GM23338 (cell line): Measurements from ENCODE around the gene AP3D1. TPM values are rescaled to one million over a fixed set of nuclear protein-coding genes. Genes with fewer than 3 reads are reported as not detected.

Experiments used
- ATAC-seq: fragments of 200-7000 bp; cut with Tn5 transposase; 3 replicates; pipeline ENCODE4 v1.9.1; 2020
- DNase-seq: peaks from one replicate; pipeline ENCODE4 v3.0.0-alpha.2; 2015; ENCODE audit warnings: low spot score
- H2AFZ ChIP-seq: fragments of 200-600 bp; sonication (generic); 2 replicates; pipeline ENCODE4 v1.8.0; 2016; ENCODE audit warnings: antibody characterized with exemption, mild to moderate bottlenecking, moderate library complexity
- H3F3A ChIP-seq: fragments of 200-600 bp; sonication (generic); replicated peaks from 2 replicates; pipeline ENCODE4 v1.8.0; 2017; ENCODE audit warnings: antibody characterized with exemption, mixed run types, low read depth
- H3K27ac ChIP-seq: fragments of 200-600 bp; sonication (generic); 2 replicates; pipeline ENCODE4 v1.6.1; 2016; ENCODE audit warnings: low read depth
- H3K27me3 ChIP-seq: fragments of 200-600 bp; sonication (generic); 2 replicates; pipeline ENCODE4 v1.8.0; 2016; ENCODE audit warnings: mild to moderate bottlenecking, mixed run types, moderate library complexity; ENCODE audit not compliant: insufficient read depth
- H3K36me3 ChIP-seq: fragments of 200-600 bp; sonication (generic); 2 replicates; pipeline ENCODE4 v1.8.0; 2016; ENCODE audit warnings: mild to moderate bottlenecking; ENCODE audit not compliant: insufficient read depth
- H3K4me1 ChIP-seq: fragments of 200-600 bp; sonication (generic); 2 replicates; pipeline ENCODE4 v1.8.0; 2016; ENCODE audit warnings: mild to moderate bottlenecking, moderate library complexity; ENCODE audit not compliant: insufficient read depth
- H3K4me2 ChIP-seq: fragments of 200-600 bp; sonication (generic); 2 replicates; pipeline ENCODE4 v1.7.1; 2017; ENCODE audit warnings: mixed run types
- H3K4me3 ChIP-seq: fragments of 200-600 bp; sonication (generic); 2 replicates; pipeline ENCODE4 v1.6.1; 2016; ENCODE audit warnings: mixed run types
- H3K79me2 ChIP-seq: fragments of 200-600 bp; sonication (generic); replicated peaks from 2 replicates; pipeline ENCODE4 v1.8.0; 2017; ENCODE audit warnings: mild to moderate bottlenecking; ENCODE audit not compliant: insufficient read depth
- H3K9me2 ChIP-seq: fragments of 200-600 bp; sonication (generic); 2 replicates; pipeline ENCODE4 v1.8.0; 2017; ENCODE audit not compliant: insufficient read depth
- H4K20me1 ChIP-seq: fragments of 200-600 bp; sonication (generic); replicated peaks from 2 replicates; pipeline ENCODE4 v1.8.0; 2017; ENCODE audit warnings: mild to moderate bottlenecking; ENCODE audit not compliant: insufficient read depth
- H3K27ac Mint-ChIP-seq: 2 replicates; pipeline ENCODE4 v1.8.0; 2020; ENCODE audit warnings: inconsistent platforms, mild to moderate bottlenecking, moderate library complexity, mixed read lengths
- H3K27me3 Mint-ChIP-seq: 3 replicates; pipeline ENCODE4 v1.8.0; 2022; ENCODE audit warnings: low read depth, mild to moderate bottlenecking, moderate library complexity, mixed read lengths, inconsistent platforms; ENCODE audit not compliant: insufficient read depth, poor library complexity
- H3K36me3 Mint-ChIP-seq: 3 replicates; pipeline ENCODE4 v1.8.0; 2021; ENCODE audit warnings: low read depth, mild to moderate bottlenecking, inconsistent platforms, moderate library complexity, mixed read lengths
- H3K4me1 Mint-ChIP-seq: 3 replicates; pipeline ENCODE4 v1.8.0; 2020; ENCODE audit warnings: mild to moderate bottlenecking, inconsistent platforms, mixed read lengths
- H3K4me3 Mint-ChIP-seq: 3 replicates; pipeline ENCODE4 v1.8.0; 2021; ENCODE audit warnings: moderate library complexity, mild to moderate bottlenecking, inconsistent platforms, mixed read lengths
- H3K9me3 Mint-ChIP-seq: 3 replicates; pipeline ENCODE4 v1.8.0; 2020; ENCODE audit warnings: moderate library complexity, mild to moderate bottlenecking, inconsistent platforms, mixed read lengths
- CREB1 ChIP-seq: fragments of 250-450 bp; sonication (Bioruptor Pico); IDR thresholded peaks from 2 replicates; pipeline ENCODE4 v1.5.0; 2020; ENCODE audit warnings: low read depth, mild to moderate bottlenecking, moderate library complexity
- CTCF ChIP-seq, 2 experiments: fragments of 200-600 bp in 1 of 2; sonication (generic) in 1 of 2; conservative IDR thresholded peaks; 2 replicates each; pipeline versions ENCODE4 v1.5.1 to v1.6.1; 2016 to 2017; ENCODE audit warnings: antibody characterized with exemption in 2 of 2, low read depth in 2 of 2, mild to moderate bottlenecking in 2 of 2, moderate library complexity in 1 of 2
- ETS1 ChIP-seq: IDR thresholded peaks from 2 replicates; pipeline ENCODE4 v1.6.1; 2016; ENCODE audit warnings: antibody characterized with exemption
- EZH2 ChIP-seq: fragments of 200-600 bp; sonication (generic); IDR thresholded peaks from one replicate; pipeline ENCODE4 v1.8.0; 2017; ENCODE audit warnings: antibody characterized with exemption, mild to moderate bottlenecking, low read depth; ENCODE audit not compliant: unreplicated experiment
- EZH2phosphoT487 ChIP-seq: fragments of 200-600 bp; sonication (generic); IDR thresholded peaks from one replicate; pipeline ENCODE4 v1.8.1; 2018; ENCODE audit warnings: antibody characterized with exemption; ENCODE audit not compliant: unreplicated experiment
- JUNB ChIP-seq: IDR thresholded peaks from one replicate; pipeline ENCODE4 v1.6.1; 2016; ENCODE audit warnings: antibody characterized with exemption; ENCODE audit not compliant: unreplicated experiment
- NANOG ChIP-seq: IDR thresholded peaks from 2 replicates; pipeline ENCODE4 v1.6.1; 2016; ENCODE audit warnings: antibody characterized with exemption, borderline replicate concordance
- POLR2AphosphoS5 ChIP-seq: IDR thresholded peaks from 2 replicates; pipeline ENCODE4 v1.6.1; 2016; ENCODE audit warnings: antibody characterized with exemption, low read depth
- REST ChIP-seq: IDR thresholded peaks from one replicate; pipeline ENCODE4 v1.6.1; 2018; ENCODE audit warnings: antibody characterized with exemption; ENCODE audit not compliant: unreplicated experiment
- STAT1 ChIP-seq: IDR thresholded peaks from one replicate; pipeline ENCODE4 v1.6.1; 2016; ENCODE audit warnings: antibody characterized with exemption; ENCODE audit not compliant: unreplicated experiment
- ZNF114 ChIP-seq: fragments of 250-450 bp; sonication (Bioruptor Pico); IDR thresholded peaks from 2 replicates; pipeline ENCODE4 v1.5.0; 2020; ENCODE audit warnings: mild to moderate bottlenecking, moderate library complexity
- ZNF331 ChIP-seq: fragments of 250-450 bp; sonication (Bioruptor Pico); IDR thresholded peaks from 2 replicates; pipeline ENCODE4 v1.5.0; 2020; ENCODE audit warnings: low read depth, mild to moderate bottlenecking, moderate library complexity
- ZNF462 ChIP-seq: fragments of 250-450 bp; sonication (Bioruptor Pico); IDR thresholded peaks from 2 replicates; pipeline ENCODE4 v1.5.0; 2020; ENCODE audit warnings: mild to moderate bottlenecking, moderate library complexity
- polyA plus RNA-seq: library from polyadenylated mRNA; unstranded; fragments of >200 nt; fragmentation: Nextera tagmentation; extraction: Ambion mirVana; gene quantifications from 2 replicates; pipeline ENCODE4 v1.2.1, GENCODE V29; 2016
- total RNA-seq: library from RNA; depleted of rRNA; stranded (reverse); fragments of >200 nt; shearing (Covaris generic); gene quantifications from 2 replicates; pipeline ENCODE4 v1.2.3, GENCODE V29; 2014

The AP3D1 gene
- total and polyA plus RNA-seq, 2 experiments from 2014 or later, result 101 to 236 TPM

- Histone ChIP-seq H3K36me3 (peaks cover 32% of the 10 kb centered on the region), H3K27ac (no peak overlapping the region), H3K4me2 (no peak overlapping the region), H4K20me1 (peaks cover 14% of the 10 kb centered on the region), H3K79me2 (peaks cover 11% of the 10 kb centered on the region), H2AFZ (no peak overlapping the region), H3K27me3 (no peaks in the 10 kb centered on the region), H3K4me1 (no peaks in the 10 kb centered on the region), H3K9me2 (no peaks in the 10 kb centered on the region), H3F3A (peaks cover 11% of the 10 kb centered on the region; the same call in 1 of the 2 replicates), H3K4me3 (no peak overlapping the region)
- TF ChIP-seq NANOG (no peak), ZNF462 (CRISPR knock-in tag) (no peak), EZH2 (no peak), CTCF (conservative IDR thresholded peaks at IDR 0.05; ENCODE audit: low read depth in 2 of 2) (no peak), ZNF114 (CRISPR knock-in tag) (no peak), ZNF331 (CRISPR knock-in tag) (no peak), STAT1 (no peak), JUNB (no peak), POLR2AphosphoS5 (no peak), EZH2phosphoT487 (no peak), REST (no peak), ETS1 (no peak), CREB1 (CRISPR knock-in tag) (no peak)
- ATAC-seq (no peak), DNase-seq (no peak)
- Mint-ChIP-seq H3K4me1 (no peaks in the 10 kb centered on the region; the same call in 2 of the 3 replicates), H3K27ac (no peak overlapping the region), H3K9me3 (no peaks in the 10 kb centered on the region), H3K27me3 (peaks cover 7% of the 10 kb centered on the region), H3K4me3 (no peak overlapping the region), H3K36me3 (peaks cover 75% of the 10 kb centered on the region)
These were observed 22.3 kb downstream of the AP3D1 start for GRCh38 chr19:2129022-2129421.
